ENCODE results near the gene MYO15B.

DNA sequence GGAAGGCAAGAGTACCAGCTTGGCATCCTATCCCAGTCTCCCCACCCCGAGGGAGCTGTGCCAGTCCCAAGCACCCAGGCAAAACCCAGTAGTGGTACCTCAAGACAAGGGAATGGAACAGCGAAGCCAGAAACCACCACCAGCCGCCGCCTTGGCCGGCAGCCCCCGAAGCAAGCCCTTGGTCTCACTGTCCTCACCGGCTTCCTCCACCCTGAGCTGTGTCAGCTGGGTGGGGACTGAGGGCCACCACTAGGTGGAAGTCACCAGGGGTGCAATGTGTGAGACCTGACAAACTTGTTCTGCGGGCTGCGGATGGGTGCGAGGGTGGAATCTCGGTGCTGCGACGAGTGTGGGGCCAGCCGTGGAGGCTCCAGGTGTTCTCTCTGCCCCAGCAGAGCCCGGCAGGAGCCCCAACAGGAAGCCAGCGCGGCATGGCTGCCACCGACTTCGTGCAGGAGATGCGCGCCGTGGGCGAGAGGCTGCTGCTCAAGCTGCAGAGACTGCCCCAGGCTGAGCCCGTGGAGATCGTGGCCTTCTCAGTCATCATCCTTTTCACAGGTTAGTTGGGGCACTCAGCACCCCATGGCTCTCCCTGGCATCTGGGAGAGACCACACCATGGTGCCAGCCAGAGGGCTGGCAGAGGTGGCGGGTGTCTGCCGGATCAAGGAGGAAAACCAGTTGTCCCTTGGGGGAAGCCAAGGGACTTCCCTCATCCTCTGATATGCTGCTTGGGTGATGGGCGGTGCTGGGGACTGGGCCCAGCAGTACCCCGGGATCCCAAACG lies 52.4 kb downstream of the MYO15B start:
- TF ChIP-seq, protein P1, sequence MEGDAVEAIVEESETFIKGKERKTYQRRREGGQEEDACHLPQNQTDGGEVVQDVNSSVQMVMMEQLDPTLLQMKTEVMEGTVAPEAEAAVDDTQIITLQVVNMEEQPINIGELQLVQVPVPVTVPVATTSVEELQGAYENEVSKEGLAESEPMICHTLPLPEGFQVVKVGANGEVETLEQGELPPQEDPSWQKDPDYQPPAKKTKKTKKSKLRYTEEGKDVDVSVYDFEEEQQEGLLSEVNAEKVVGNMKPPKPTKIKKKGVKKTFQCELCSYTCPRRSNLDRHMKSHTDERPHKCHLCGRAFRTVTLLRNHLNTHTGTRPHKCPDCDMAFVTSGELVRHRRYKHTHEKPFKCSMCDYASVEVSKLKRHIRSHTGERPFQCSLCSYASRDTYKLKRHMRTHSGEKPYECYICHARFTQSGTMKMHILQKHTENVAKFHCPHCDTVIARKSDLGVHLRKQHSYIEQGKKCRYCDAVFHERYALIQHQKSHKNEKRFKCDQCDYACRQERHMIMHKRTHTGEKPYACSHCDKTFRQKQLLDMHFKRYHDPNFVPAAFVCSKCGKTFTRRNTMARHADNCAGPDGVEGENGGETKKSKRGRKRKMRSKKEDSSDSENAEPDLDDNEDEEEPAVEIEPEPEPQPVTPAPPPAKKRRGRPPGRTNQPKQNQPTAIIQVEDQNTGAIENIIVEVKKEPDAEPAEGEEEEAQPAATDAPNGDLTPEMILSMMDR (IDR thresholded peaks at IDR 0.05; ENCODE audit: insufficient read depth, low read length): no peak
- TF ChIP-seq POLR2AphosphoS5 (IDR thresholded peaks at IDR 0.05; ENCODE audit: low read depth) (no peak), GABPA (IDR thresholded peaks at IDR 0.05; ENCODE audit: low read depth) (no peak)
